Measurements from ENCODE around the gene HLA-DOA.

Gene HLA-DOA

DNA sequence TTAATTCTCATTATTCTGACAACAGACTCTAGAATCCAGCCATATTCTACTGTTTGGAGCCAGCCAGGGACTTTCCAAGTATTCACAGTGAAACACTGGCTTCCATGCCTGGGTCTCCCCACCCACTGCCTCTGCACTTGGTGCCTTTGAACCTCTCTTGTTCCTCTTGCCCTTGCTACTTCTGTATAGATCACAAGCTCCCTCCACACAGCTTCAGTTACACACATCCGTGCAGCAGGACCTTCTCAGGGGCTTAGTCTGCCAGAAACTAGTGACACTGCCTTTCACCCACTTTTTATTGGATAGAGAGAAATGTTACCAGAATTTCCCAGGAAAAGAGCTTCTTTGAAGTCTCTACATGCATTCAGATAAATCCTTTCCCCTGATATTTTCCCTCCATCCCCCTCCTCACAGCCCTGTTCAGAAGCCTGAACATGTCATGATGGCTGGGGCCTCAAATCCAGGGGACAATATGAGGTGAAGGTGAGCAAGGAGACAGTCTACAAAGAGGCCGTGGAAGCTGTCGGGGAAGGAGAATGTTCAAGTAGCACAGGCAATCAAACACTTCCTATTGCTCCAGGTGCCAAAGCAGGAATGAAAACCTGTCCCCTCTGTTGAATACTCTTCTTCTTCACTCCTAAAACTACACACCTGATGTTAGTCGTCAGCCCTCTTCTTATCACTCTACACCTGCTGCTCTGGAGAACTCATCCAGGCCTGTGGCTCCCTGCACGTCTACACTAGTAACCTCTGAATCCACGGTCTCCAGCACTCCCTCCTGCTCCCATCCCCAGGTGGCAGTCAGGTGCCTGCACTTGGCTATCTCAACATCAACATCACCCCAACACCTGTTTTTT, 20.2 kb upstream of the HLA-DOA start:
- TF ChIP-seq, protein P1, sequence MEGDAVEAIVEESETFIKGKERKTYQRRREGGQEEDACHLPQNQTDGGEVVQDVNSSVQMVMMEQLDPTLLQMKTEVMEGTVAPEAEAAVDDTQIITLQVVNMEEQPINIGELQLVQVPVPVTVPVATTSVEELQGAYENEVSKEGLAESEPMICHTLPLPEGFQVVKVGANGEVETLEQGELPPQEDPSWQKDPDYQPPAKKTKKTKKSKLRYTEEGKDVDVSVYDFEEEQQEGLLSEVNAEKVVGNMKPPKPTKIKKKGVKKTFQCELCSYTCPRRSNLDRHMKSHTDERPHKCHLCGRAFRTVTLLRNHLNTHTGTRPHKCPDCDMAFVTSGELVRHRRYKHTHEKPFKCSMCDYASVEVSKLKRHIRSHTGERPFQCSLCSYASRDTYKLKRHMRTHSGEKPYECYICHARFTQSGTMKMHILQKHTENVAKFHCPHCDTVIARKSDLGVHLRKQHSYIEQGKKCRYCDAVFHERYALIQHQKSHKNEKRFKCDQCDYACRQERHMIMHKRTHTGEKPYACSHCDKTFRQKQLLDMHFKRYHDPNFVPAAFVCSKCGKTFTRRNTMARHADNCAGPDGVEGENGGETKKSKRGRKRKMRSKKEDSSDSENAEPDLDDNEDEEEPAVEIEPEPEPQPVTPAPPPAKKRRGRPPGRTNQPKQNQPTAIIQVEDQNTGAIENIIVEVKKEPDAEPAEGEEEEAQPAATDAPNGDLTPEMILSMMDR (IDR thresholded peaks at IDR 0.05) = no peak
- Histone ChIP-seq H3K27me3 (peaks cover 0 to 10% of the 10 kb centered on the region in 2 donors), H3K9me3 (peaks cover 0 to 2% (median 0%) of the 10 kb centered on the region in 3 donors), H3K27ac (peak overlapping the region in 1 of 2 donors; percentile 33), H3K4me1 (no peaks in the 10 kb centered on the region), H3K36me3 (no peaks in the 10 kb centered on the region), H3K4me3 (no peak overlapping the region)
- no peak for DNase-seq
- intact Hi-C loops (cut with DNase I; ENCODE audit: low total_unique reads) = loop anchor here (10.0 kb wide), 1 partner anchor 45 kb away; the partner anchor contains the start of genes HLA-DPA1 and HLA-DPB1

DNA sequence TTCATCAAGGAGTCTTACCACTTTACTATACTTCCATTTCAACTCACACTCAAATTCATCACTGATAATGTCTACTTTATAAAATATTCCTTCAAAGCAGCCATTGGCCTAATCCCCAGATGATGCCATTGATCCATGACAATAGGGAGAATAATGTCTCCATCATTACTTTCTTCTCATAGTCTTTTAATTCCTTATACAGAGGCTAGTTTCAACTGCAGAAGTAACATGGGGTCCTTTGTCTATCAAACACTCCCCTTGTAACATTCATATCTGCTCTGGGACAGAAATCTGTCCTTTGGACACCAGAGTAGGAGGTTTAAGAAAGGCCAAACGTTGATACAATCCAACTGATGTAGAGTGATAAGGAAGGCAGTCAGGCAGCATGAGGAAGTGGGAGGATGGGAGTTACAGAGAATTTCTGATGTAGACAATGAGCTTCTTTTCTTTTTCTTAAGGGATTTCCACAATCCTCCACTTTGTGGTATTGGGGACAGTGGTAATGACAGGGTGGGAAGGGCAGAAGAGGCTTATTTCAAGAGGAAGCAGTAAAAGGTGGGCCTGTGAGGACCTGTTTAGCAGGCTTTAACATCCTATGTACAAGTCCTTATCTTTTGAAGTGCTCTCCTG, 18.9 kb upstream of the HLA-DOA start:
- H3K4me1 ChIP-seq = no peaks in the 10 kb centered on the region
- no peaks in the 10 kb centered on the region for H3K9me3 ChIP-seq
- TF ChIP-seq, protein P1 (IDR thresholded peaks at IDR 0.05) = no peak
- H3K4me3 ChIP-seq = no peak overlapping the region
- H3K36me3 ChIP-seq = no peaks in the 10 kb centered on the region
- H3K27me3 ChIP-seq = peaks cover 0 to 6% of the 10 kb centered on the region in 2 donors
- DNase-seq = no peak
- intact Hi-C loops (cut with DNase I; ENCODE audit: low total_unique reads) = loop anchor here (10.0 kb wide), 1 partner anchor 46 kb away; the partner anchor contains the start of genes HLA-DPA1 and HLA-DPB1
- H3K27ac ChIP-seq = no peak overlapping the region

DNA sequence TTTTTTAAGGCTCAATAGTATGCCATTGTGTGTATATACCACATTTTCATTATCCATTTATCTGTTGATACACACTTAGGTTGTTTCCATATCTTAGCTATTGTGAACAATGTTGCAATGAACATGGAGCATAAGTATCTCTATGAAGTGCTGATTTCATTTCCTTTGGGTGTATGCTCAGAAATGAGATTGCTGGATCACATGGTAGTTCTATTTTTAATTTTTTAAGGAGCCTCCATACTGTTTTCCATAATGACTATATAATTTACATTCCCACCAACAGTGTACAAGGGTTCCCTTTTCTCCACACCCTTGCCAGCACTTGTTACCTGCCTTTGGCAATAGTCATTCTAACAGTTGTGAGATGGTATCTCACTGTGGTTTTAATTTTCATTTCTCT, 15.1 kb upstream of the HLA-DOA start:
- DNase-seq = no peak
- intact Hi-C loops (cut with DNase I; ENCODE audit: low total_unique reads) = loop anchor here (10.0 kb wide), 1 partner anchor 50 kb away; the partner anchor contains the start of genes HLA-DPA1 and HLA-DPB1
- Histone ChIP-seq H3K4me3 (no peak overlapping the region), H3K9me3 (no peaks in the 10 kb centered on the region), H3K27ac (no peak overlapping the region), H3K4me1 (peaks cover 0 to 4% (median 0%) of the 10 kb centered on the region in 4 donors), H3K27me3 (no peaks in the 10 kb centered on the region), H3K36me3 (no peaks in the 10 kb centered on the region)
- TF ChIP-seq, protein P1 (IDR thresholded peaks at IDR 0.05) = no peak

DNA sequence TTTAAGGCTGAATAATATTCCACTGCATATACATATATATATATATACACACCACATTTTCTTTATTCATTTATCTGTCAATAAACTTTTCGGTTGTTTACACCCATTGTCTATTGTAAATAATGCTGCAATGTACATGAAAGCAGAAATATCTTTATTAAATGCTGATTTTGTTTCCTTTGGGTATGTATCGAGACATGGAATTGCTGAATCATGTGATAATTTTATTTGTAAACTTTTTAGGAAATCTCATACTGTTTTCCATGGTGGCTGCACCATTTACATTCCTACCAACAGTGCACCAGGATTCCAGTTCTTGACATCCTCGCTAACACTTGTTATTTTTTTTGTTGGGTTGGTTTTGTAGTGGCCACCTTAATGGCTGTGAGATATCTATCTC, 14.1 kb upstream of the HLA-DOA start:
- H3K4me1 ChIP-seq = peaks cover 0 to 11% (median under 1%) of the 10 kb centered on the region in 4 donors
- intact Hi-C loops (cut with DNase I; ENCODE audit: low total_unique reads) = loop anchor here (10.0 kb wide), 1 partner anchor 51 kb away; the partner anchor contains the start of genes HLA-DPA1 and HLA-DPB1
- DNase-seq = no peak
- TF ChIP-seq, protein P1 (IDR thresholded peaks at IDR 0.05) = no peak
- no peak overlapping the region for H3K27ac ChIP-seq
- H3K4me3 ChIP-seq = no peak overlapping the region
- no peaks in the 10 kb centered on the region for H3K9me3 ChIP-seq
- H3K27me3 ChIP-seq = no peaks in the 10 kb centered on the region
- no peaks in the 10 kb centered on the region for H3K36me3 ChIP-seq

DNA sequence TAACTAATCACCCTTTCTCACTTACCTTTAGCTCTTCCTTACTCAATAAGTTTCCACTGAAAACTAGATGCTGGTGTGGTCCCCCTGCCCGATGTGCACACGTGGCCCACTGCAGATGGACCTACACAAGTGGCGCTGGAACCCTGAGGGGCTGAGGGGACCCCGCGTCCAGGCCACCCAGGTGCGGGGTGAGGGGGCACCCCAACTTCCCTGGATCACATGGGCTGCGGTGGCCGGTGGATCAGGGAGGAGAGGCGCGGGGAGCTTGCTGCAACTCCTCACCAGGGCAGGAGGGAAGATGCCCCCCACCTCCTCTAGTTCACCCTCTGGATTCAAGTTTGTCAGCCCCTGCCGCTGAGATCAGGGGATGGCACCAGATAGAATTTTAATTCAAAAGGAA, 12.5 kb upstream of the HLA-DOA start:
- TF ChIP-seq, protein P1 (IDR thresholded peaks at IDR 0.05) = no peak
- Histone ChIP-seq H3K4me3 (no peak overlapping the region), H3K36me3 (no peaks in the 10 kb centered on the region), H3K27ac (no peak overlapping the region), H3K27me3 (no peaks in the 10 kb centered on the region), H3K9me3 (no peaks in the 10 kb centered on the region), H3K4me1 (peaks cover 0 to 20% (median 2%) of the 10 kb centered on the region in 4 donors)
- intact Hi-C loops (cut with DNase I; ENCODE audit: low total_unique reads) = loop anchor here (10.0 kb wide), 1 partner anchor 53 kb away; the partner anchor contains the start of genes HLA-DPA1 and HLA-DPB1
- DNase-seq = no peak

Measured in tibial artery (tissue), 4 donors.